Liver (tissue), 4 donors: ENCODE measurements around the gene LCORL. TPM values are rescaled to one million over a fixed set of nuclear protein-coding genes. Genes with fewer than 3 reads are reported as not detected.

Source experiments
- polyA plus RNA-seq, 2 donors: library from polyadenylated mRNA; stranded (reverse) in 1 of 2; unstranded in 1 of 2; fragments of 200-250 nt in 1 of 2; fragments of >200 nt in 1 of 2; fragmentation: Nextera tagmentation in 1 of 2; extraction: Ambion mirVana in 1 of 2; gene quantifications; one replicate each; pipeline versions ENCODE4 v1.2.1 to v1.2.3, GENCODE V29; 2013 to 2015
- total RNA-seq, 2 donors: library from RNA; depleted of rRNA; stranded (reverse); fragments of >200 nt; gene quantifications; one replicate each; pipeline ENCODE4 v1.2.3, GENCODE V29; 2014
- donor health status: healthy.
- donor health status: healthy.
- donor health status: healthy.

LCORL gene
- total and polyA plus RNA-seq, 4 donors = 2.1 to 12.0 (median 6.5) TPM

Other genes with a start within 250 kb of the LCORL start
- gene FAM184B, start 240.1 kb downstream of the LCORL start, total RNA-seq = not detected
- under 1 TPM in 1 of 2 donors, not detected in 1; 0.01 TPM for gene FAM184B, start 240.1 kb downstream of the LCORL start, polyA plus RNA-seq
- gene DCAF16, start 211.0 kb downstream of the LCORL start, total RNA-seq = 10 to 100 TPM in 1 of 2 donors, 1 to 10 TPM in 1; 6.9 to 13.4 TPM
- gene DCAF16, start 211.0 kb downstream of the LCORL start, polyA plus RNA-seq = 1 to 10 TPM; 1.6 to 3.0 TPM
- 10 to 100 TPM in 1 of 2 donors, under 1 TPM in 1; 0.08 to 45.2 TPM for gene NCAPG, start 210.8 kb downstream of the LCORL start, total RNA-seq
- gene NCAPG, start 210.8 kb downstream of the LCORL start, polyA plus RNA-seq = 1 to 10 TPM in 1 of 2 donors, under 1 TPM in 1; 0.44 to 1.4 TPM